GM21723 (cell line): ENCODE measurements around the gene TOGARAM1.
A peak's percentile ranks its signal among the peaks of the same experiment; 100 is the strongest.

Experiments used
- ATAC-seq: cut with Tn5 transposase; IDR thresholded peaks from one replicate; pipeline ENCODE4 v1.9.1; 2021; ENCODE audit warnings: mild to moderate bottlenecking, moderate library complexity; ENCODE audit not compliant: unreplicated experiment

TOGARAM1 gene

GRCh38 chr14:44963044-44963528, 1.1 kb downstream of the TOGARAM1 start:
- ATAC-seq: no peak

DNA sequence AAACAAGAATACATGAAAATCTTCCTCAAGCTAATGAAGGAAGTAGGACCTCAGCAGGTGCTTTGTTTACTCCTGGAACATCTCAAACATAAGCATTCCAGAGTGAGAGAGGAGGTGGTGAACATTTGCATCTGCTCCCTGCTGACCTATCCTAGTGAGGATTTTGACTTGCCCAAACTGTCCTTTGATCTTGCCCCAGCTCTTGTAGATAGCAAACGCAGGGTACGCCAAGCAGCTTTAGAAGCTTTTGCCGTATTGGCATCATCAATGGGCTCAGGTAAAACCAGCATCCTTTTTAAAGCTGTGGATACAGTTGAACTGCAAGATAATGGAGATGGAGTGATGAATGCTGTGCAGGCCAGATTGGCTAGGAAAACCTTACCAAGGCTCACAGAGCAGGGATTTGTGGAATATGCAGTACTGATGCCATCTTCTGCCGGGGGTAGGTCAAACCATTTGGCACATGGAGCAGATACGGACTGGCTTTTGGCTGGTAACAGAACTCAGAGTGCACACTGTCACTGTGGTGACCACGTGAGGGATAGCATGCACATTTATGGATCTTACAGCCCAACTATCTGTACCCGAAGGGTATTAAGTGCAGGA, 1.9 kb downstream of the TOGARAM1 start:
- ATAC-seq: no peak

DNA sequence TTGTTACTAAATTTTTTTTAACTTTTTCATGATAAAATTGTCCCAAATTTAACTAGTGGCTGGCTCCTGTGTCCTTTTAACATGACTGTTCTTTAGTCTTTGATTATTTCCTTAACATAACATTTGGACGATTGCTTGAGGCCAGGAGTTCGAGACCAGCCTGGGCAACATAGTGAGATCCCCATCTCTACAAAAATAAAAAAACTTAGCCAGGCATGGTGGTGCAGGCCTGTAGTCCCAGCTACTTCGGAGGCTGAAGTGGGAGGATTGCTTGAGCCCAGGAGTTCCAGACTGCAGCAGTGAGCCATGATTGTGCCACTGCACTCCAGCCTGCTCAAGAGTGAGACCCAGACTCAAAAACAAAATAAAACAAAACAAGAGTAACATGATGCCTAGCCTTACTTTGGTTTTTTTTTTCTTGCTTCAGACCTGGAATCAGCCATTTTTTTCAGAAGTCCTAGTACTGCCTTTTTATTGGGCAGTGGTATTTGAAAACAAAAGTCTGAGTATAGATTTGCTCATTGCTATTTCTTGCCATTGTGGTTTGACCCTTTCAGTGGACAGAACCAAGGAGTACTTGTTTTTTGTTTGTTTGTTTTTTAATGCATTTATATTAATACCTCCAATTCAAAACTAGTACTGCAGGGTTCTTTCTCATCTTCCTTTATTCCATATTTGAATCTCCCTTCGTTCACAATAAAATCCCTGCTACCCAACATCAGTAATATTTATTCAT, 4.8 kb downstream of the TOGARAM1 start:
- no peak for ATAC-seq

DNA sequence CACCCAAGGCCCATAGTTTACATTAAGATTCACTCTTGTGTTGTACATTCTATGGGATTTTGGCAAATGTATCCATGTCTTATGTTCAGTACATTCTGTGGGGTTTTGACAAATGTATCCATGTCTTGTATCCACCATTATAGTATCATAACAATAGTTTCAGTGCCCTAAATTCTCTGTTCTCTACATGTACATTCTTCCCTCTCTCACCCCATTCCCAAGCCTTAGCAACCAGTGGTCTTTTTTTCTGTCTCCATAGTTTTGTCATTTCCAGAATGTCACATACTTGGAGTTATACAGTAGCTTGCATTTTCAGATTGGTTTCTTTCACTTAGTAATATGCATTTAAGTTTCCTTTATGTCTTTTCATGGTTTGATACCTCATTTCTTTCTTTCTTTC, 6.7 kb downstream of the TOGARAM1 start:
- no peak for ATAC-seq

GRCh38 chr14:44970907-44971306, 8.9 kb downstream of the TOGARAM1 start:
- ATAC-seq: no peak

DNA sequence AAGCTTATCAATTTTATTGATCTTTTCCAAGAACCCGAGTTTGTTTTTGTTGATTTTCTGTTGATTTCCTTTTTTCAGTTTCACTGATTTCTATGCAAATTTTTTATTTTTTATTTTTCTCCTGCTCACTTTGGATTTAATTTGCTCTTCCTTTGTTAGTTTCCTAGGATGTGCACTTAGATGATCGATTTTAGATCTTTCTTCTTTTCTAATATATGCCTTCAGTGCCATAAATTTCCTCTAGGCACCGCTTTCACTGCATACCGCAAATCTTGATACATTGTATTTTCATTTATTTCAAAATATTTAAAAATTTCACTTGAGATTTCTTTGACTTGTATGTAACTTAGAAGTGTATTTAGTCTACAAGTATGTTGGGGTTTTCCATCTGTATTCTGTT, 9.5 kb downstream of the TOGARAM1 start:
- ATAC-seq: no peak

- no peak for ATAC-seq
These were observed 17.3 kb downstream of the TOGARAM1 start for GRCh38 chr14:44979273-44979672.

- ATAC-seq: no peak
These were observed 17.9 kb downstream of the TOGARAM1 start for GRCh38 chr14:44979740-44980356.

- ATAC-seq: no peak
These were observed 19.2 kb downstream of the TOGARAM1 start for GRCh38 chr14:44981198-44981597.

- ATAC-seq: no peak
These were observed 20.6 kb downstream of the TOGARAM1 start for GRCh38 chr14:44982594-44982993.

GRCh38 chr14:44988694-44989093, 26.7 kb downstream of the TOGARAM1 start:
- no peak for ATAC-seq

GRCh38 chr14:44989497-44990440, 27.8 kb downstream of the TOGARAM1 start:
- ATAC-seq: no peak

- ATAC-seq: no peak
These were observed 28.5 kb downstream of the TOGARAM1 start for GRCh38 chr14:44990533-44990932.

DNA sequence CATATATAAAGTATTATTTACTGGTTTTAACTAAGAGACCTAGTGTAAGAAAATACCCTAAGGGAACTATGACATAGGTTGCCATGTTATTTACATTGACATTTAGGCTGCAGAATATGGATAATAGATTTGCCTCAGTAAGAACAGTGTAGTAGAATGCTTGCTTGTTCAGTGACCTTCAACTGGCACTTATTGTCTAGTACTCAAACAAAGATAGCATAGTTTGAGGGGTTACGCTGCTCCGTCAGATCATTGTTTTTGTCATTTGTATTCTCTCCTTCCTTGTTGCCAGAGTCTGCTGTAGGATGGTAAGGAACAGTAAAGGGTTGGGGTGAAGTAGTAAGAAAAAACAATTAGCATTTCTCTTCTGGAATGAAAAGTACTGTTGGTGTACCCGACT, 33.2 kb downstream of the TOGARAM1 start:
- no peak for ATAC-seq

GRCh38 chr14:44995770-44996294, 33.8 kb downstream of the TOGARAM1 start:
- ATAC-seq: no peak

DNA sequence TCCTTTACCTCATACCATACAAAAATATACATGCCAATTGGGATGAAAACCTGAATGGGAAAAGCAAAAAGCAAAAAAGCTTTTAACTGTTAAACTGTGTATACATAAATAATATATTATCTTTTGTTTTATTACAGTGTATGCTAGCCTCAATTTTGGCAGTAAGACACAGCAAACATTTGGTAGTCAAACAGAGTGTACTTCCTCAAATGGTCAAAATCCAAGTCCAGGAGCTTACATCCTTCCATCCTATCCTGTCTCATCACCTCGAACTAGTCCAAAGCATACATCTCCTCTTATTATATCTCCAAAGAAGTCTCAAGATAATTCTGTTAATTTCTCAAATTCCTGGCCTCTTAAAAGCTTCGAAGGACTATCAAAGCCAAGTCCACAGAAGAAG, 41.9 kb downstream of the TOGARAM1 start:
- no peak for ATAC-seq

- ATAC-seq: no peak
These were observed 53.1 kb downstream of the TOGARAM1 start for GRCh38 chr14:45015133-45015532.

GRCh38 chr14:45028107-45028626, 66.2 kb downstream of the TOGARAM1 start:
- peak; percentile 63 for ATAC-seq

GRCh38 chr14:45034730-45035129, 72.7 kb downstream of the TOGARAM1 start:
- ATAC-seq: no peak

- ATAC-seq: no peak
These were observed 76.3 kb downstream of the TOGARAM1 start for GRCh38 chr14:45038256-45038655.
